Measurements from ENCODE around the gene UTS2B.

DNA sequence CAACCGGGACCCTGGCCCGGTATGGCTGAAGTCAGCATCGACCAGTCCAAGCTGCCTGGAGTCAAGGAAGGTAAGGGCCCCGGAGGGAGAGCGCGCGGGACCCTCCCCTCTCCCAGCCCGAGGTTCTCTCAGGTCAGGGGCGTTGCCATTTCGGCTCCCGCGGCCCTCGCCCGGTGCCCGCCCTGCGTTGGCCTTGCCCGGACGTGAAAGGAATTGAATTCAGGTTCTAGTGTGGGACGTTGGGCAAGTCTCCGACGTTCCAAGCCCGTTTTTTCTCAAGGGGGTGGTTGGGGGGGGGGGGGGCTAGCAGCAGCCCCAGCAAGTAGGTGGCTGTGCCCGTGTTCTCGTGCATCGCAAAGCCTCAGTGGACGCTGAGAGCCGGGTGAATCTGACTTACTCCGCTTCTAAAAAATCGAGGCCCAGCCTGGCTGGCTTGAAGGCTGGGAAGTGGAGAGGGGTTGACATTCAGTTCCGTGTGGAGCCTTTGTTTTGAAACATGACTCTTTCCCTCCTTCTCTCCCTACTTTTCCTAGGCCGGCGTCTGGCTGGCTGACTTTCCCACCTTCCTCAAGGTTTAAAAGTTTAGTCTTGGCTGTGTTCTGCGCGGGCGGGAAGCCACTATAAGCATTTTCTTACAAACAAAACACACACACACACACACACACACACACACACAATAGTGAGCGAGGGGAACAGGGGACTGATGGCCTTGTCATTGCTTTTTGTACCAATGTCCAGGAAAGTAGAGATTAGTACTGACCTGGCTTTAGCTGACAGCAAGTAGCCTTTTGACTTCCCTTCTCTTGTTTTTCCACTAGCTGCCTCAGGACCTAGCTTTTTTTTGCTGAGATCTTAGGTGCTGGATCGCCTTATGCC is at the start of gene UTS2B:
- TF ChIP-seq, protein P1, sequence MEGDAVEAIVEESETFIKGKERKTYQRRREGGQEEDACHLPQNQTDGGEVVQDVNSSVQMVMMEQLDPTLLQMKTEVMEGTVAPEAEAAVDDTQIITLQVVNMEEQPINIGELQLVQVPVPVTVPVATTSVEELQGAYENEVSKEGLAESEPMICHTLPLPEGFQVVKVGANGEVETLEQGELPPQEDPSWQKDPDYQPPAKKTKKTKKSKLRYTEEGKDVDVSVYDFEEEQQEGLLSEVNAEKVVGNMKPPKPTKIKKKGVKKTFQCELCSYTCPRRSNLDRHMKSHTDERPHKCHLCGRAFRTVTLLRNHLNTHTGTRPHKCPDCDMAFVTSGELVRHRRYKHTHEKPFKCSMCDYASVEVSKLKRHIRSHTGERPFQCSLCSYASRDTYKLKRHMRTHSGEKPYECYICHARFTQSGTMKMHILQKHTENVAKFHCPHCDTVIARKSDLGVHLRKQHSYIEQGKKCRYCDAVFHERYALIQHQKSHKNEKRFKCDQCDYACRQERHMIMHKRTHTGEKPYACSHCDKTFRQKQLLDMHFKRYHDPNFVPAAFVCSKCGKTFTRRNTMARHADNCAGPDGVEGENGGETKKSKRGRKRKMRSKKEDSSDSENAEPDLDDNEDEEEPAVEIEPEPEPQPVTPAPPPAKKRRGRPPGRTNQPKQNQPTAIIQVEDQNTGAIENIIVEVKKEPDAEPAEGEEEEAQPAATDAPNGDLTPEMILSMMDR (IDR thresholded peaks at IDR 0.05): no peak
- no peak for TF ChIP-seq POLR2A (IDR thresholded peaks at IDR 0.05)
